Type B pancreatic cell (in vitro differentiated cells): Measurements from ENCODE around the gene MSH5. TPM values are rescaled to one million over a fixed set of nuclear protein-coding genes. Genes with fewer than 3 reads are reported as not detected.

Experiments
- DNase-seq: peaks from one replicate; pipeline ENCODE4 v3.0.0; 2021; ENCODE audit warnings: mixed read lengths; ENCODE audit not compliant: unreplicated experiment; ENCODE audit errors: extremely low spot score
- H3K27ac Mint-ChIP-seq: 2 replicates; pipeline ENCODE4 v1.8.0; 2021; ENCODE audit warnings: mild to moderate bottlenecking, mixed read lengths
- H3K27me3 Mint-ChIP-seq: 2 replicates; pipeline ENCODE4 v1.8.0; 2021; ENCODE audit warnings: mixed read lengths
- H3K36me3 Mint-ChIP-seq: 2 replicates; pipeline ENCODE4 v1.8.0; 2021; ENCODE audit warnings: mixed read lengths
- H3K4me1 Mint-ChIP-seq: one replicate; pipeline ENCODE4 v1.8.0; 2021; ENCODE audit warnings: mixed read lengths; ENCODE audit not compliant: unreplicated experiment
- H3K4me3 Mint-ChIP-seq: 2 replicates; pipeline ENCODE4 v1.8.0; 2021; ENCODE audit warnings: mild to moderate bottlenecking, mixed read lengths
- H3K9me3 Mint-ChIP-seq: 2 replicates; pipeline ENCODE4 v1.8.0; 2021; ENCODE audit warnings: mixed read lengths
- CTCF ChIP-seq: fragments of 200-600 bp; sonication (generic); conservative IDR thresholded peaks from 2 replicates; pipeline ENCODE4 v1.5.0; 2021; ENCODE audit warnings: antibody characterized with exemption, mild to moderate bottlenecking
- total RNA-seq: library from RNA; stranded (reverse); gene quantifications from 2 replicates; pipeline ENCODE4 v1.2.1, GENCODE V29; 2021; ENCODE audit warnings: low replicate concordance

The MSH5 gene
- total RNA-seq, 1 donor from 2014 or later, result 46.7 TPM

- Mint-ChIP-seq H3K4me1 (peaks cover 10% of the 10 kb centered on the region), H3K9me3 (no peaks in the 10 kb centered on the region), H3K27ac (no peak overlapping the region), H3K4me3 (no peak overlapping the region), H3K36me3 (no peaks in the 10 kb centered on the region), H3K27me3 (no peaks in the 10 kb centered on the region)
- no peak for TF ChIP-seq CTCF
- no peak for DNase-seq
Observed at GRCh38 chr6:31770860-31771259, 31.1 kb downstream of the MSH5 start.

GRCh38 chr6:31771992-31772358 is 32.2 kb downstream of the MSH5 start:
- Mint-ChIP-seq H3K36me3 (no peaks in the 10 kb centered on the region), H3K4me1 (peaks cover 16% of the 10 kb centered on the region), H3K4me3 (no peak overlapping the region), H3K27ac (no peak overlapping the region), H3K9me3 (no peaks in the 10 kb centered on the region), H3K27me3 (no peaks in the 10 kb centered on the region)
- DNase-seq, result no peak
- TF ChIP-seq CTCF, result no peak

GRCh38 chr6:31775184-31775583 is 35.4 kb downstream of the MSH5 start:
- no peak for DNase-seq
- peak overlapping the region; percentile 64 for H3K27ac Mint-ChIP-seq
- peak overlapping the region; percentile 58 for H3K4me3 Mint-ChIP-seq
- H3K27me3 Mint-ChIP-seq, result no peaks in the 10 kb centered on the region
- H3K9me3 Mint-ChIP-seq, result no peaks in the 10 kb centered on the region
- no peak for TF ChIP-seq CTCF
- H3K36me3 Mint-ChIP-seq, result no peaks in the 10 kb centered on the region
- peaks cover 11% of the 10 kb centered on the region for H3K4me1 Mint-ChIP-seq

- Mint-ChIP-seq H3K27ac (peak overlapping the region; percentile 64), H3K36me3 (no peaks in the 10 kb centered on the region), H3K4me3 (peak overlapping the region; percentile 36), H3K9me3 (no peaks in the 10 kb centered on the region), H3K4me1 (peaks cover 11% of the 10 kb centered on the region), H3K27me3 (no peaks in the 10 kb centered on the region)
- DNase-seq, result no peak
- no peak for TF ChIP-seq CTCF
Observed at GRCh38 chr6:31775633-31776484, 36.1 kb downstream of the MSH5 start.

- Mint-ChIP-seq H3K4me3 (peak overlapping the region; percentile 36), H3K4me1 (peaks cover 11% of the 10 kb centered on the region), H3K36me3 (no peaks in the 10 kb centered on the region), H3K27ac (peak overlapping the region; percentile 53), H3K27me3 (no peaks in the 10 kb centered on the region), H3K9me3 (no peaks in the 10 kb centered on the region)
- DNase-seq, result no peak
- no peak for TF ChIP-seq CTCF
Observed at GRCh38 chr6:31776485-31776988, 36.7 kb downstream of the MSH5 start.
